Uterus (tissue), 2 donors: ENCODE data around the gene NHP2.

ENCODE experiments used
- CTCF ChIP-seq, 4 experiments: fragments of 200-600 bp in 2 of 4; fragments of 450-650 bp in 2 of 4; sonication (generic) in 2 of 4; IDR thresholded peaks; one replicate each; pipeline ENCODE4 v1.5.1; 2016 to 2019; ENCODE audit warnings: antibody characterized with exemption in 4 of 4, mild to moderate bottlenecking in 2 of 4, moderate library complexity in 1 of 4
- POLR2A ChIP-seq, 2 donors: fragments of 450-650 bp; IDR thresholded peaks; one replicate each; pipeline ENCODE4 v1.6.1; 2016; ENCODE audit warnings: antibody characterized with exemption in 2 of 2, mild to moderate bottlenecking in 1 of 2, moderate library complexity in 1 of 2

GRCh38 chr5:178177569-178177968, 23.9 kb upstream of the NHP2 start:
- TF ChIP-seq CTCF (IDR thresholded peaks at IDR 0.05) (no peak), POLR2A (IDR thresholded peaks at IDR 0.05) (no peak)
